PC-9 (cell line): ENCODE measurements around the gene TMIGD2. TPM values are rescaled to one million over a fixed set of nuclear protein-coding genes. Genes with fewer than 3 reads are reported as not detected.
"Not testable (repeated sequence)": the region's sequence is repeated elsewhere in the genome, so short reads cannot be mapped to it uniquely, and the experiment has no call there.

Source experiments
- Bru-seq: library from RNA; stranded (reverse); fragments of 400-500 nt; gene quantifications from one replicate; lab custom pipeline; 2021; lab: Mats Ljungman, UMichigan
- BruChase-seq, 2 experiments: library from RNA; stranded (reverse); fragments of 400-500 nt; gene quantifications; one replicate each; lab custom pipeline; 2021; lab: Mats Ljungman, UMichigan
- BruUV-seq: library from RNA; stranded (reverse); fragments of 400-500 nt; replicated peaks from 2 replicates; lab custom pipeline; 2021; lab: Mats Ljungman, UMichigan
- CTCF ChIA-PET: fragments of 300-600 bp; sonication (Branson Sonifier 250); formaldehyde crosslinking; loops from one replicate; lab custom pipeline; 2022; ENCODE audit warnings: antibody characterized with exemption; lab: Charles Lee
- POLR2A ChIA-PET: fragments of 300-600 bp; sonication (Branson Sonifier 250); formaldehyde crosslinking; loops from one replicate; lab custom pipeline; 2022; ENCODE audit warnings: antibody characterized with exemption; ENCODE audit not compliant: unreplicated experiment; lab: Charles Lee
- DNase-seq, 2 experiments: peaks; one replicate each; pipeline versions ENCODE4 v3.0.0 to v3.0.0-alpha.2; 2015 to 2022; ENCODE audit warnings: mixed read lengths in 1 of 2
- H2AFZ ChIP-seq: fragments of 200-600 bp; sonication (generic); 2 replicates; pipeline ENCODE4 v1.8.1; 2017; ENCODE audit warnings: antibody characterized with exemption
- H3F3A ChIP-seq: fragments of 200-600 bp; sonication (generic); 2 replicates; pipeline ENCODE4 v1.8.1; 2017; ENCODE audit warnings: antibody characterized with exemption, mild to moderate bottlenecking, low read depth; ENCODE audit not compliant: insufficient read depth
- H3K27ac ChIP-seq: fragments of 200-600 bp; sonication (generic); 2 replicates; pipeline ENCODE4 v1.6.1; 2016; ENCODE audit warnings: mixed run types
- H3K27me3 ChIP-seq: fragments of 200-600 bp; sonication (generic); 2 replicates; pipeline ENCODE4 v1.6.1; 2016; ENCODE audit warnings: low read depth, mixed run types; ENCODE audit not compliant: insufficient read depth
- H3K36me3 ChIP-seq: fragments of 200-600 bp; sonication (generic); 2 replicates; pipeline ENCODE4 v1.6.1; 2016; ENCODE audit warnings: low read depth, mixed run types
- H3K4me1 ChIP-seq: fragments of 200-600 bp; sonication (generic); replicated peaks from 2 replicates; pipeline ENCODE4 v1.6.1; 2016; ENCODE audit warnings: mixed run types; ENCODE audit not compliant: insufficient read depth
- H3K4me2 ChIP-seq: fragments of 200-600 bp; sonication (generic); 2 replicates; pipeline ENCODE4 v1.6.1; 2017; ENCODE audit warnings: mixed run types
- H3K4me3 ChIP-seq: fragments of 200-600 bp; sonication (generic); 2 replicates; pipeline ENCODE4 v1.6.1; 2016; ENCODE audit warnings: mixed run types
- H3K79me2 ChIP-seq: fragments of 200-600 bp; sonication (generic); 2 replicates; pipeline ENCODE4 v1.6.1; 2017; ENCODE audit warnings: low read depth, mixed run types
- H3K9me2 ChIP-seq: fragments of 200-600 bp; sonication (generic); 2 replicates; pipeline ENCODE4 v1.8.1; 2017; ENCODE audit warnings: mild to moderate bottlenecking; ENCODE audit not compliant: insufficient read depth
- H3K9me3 ChIP-seq: fragments of 200-600 bp; sonication (generic); 2 replicates; pipeline ENCODE4 v1.8.1; 2016; ENCODE audit warnings: low read depth; ENCODE audit not compliant: insufficient read depth
- H4K20me1 ChIP-seq: fragments of 200-600 bp; sonication (generic); 2 replicates; pipeline ENCODE4 v1.8.1; 2017; ENCODE audit not compliant: insufficient read depth
- CTCF ChIP-seq: fragments of 200-600 bp; sonication (generic); conservative IDR thresholded peaks from 2 replicates; pipeline ENCODE4 v1.6.1; 2017; ENCODE audit warnings: mixed run types, antibody characterized with exemption, mild to moderate bottlenecking, moderate library complexity
- EZH2 ChIP-seq: fragments of 200-600 bp; sonication (generic); IDR thresholded peaks from 2 replicates; pipeline ENCODE4 v1.8.0; 2017; ENCODE audit warnings: antibody characterized with exemption, low read depth
- intact Hi-C: fragments of 100-400 bp; cut with micrococcal nuclease; formaldehyde crosslinking; loops from one replicate; pipeline ENCODE4 v1.10.0; 2022; ENCODE audit not compliant: unreplicated experiment
- long read RNA-seq: library from polyadenylated mRNA; stranded (forward); transcript quantifications from one replicate; pipeline ENCODE4 v2.0.0, GENCODE V29; 2022
- total RNA-seq: library from RNA; stranded (reverse); gene quantifications from 2 replicates; pipeline ENCODE4 v1.2.3, GENCODE V29; 2021

Gene TMIGD2
- not detected in 2 replicates for total RNA-seq
- Bru-seq, nascent RNA = not detected
- not detected for BruChase-seq, experiment 1, labeled RNA remaining after a 2-hour chase
- percentile 11 among the genes with signal in this experiment for BruChase-seq, experiment 2, labeled RNA remaining after a 6-hour chase
- long read RNA-seq = 0 reads

- POLR2A ChIA-PET = no interaction called here
- no peak for TF ChIP-seq EZH2
- no peak for TF ChIP-seq CTCF
- Histone ChIP-seq H3K27me3 (no peaks in the 10 kb centered on the region), H3K4me3 (no peak within 1 kb of the TSS), H3K79me2 (no peaks in the 10 kb centered on the region), H4K20me1 (no peaks in the 10 kb centered on the region), H2AFZ (no peak within 1 kb of the TSS), H3F3A (no peaks in the 10 kb centered on the region; the same call in 1 of the 2 replicates), H3K36me3 (no peaks in the 10 kb centered on the region), H3K4me2 (peak within 1 kb of the TSS; percentile 2; the same call in 1 of the 2 replicates), H3K9me3 (no peaks in the 10 kb centered on the region), H3K9me2 (no peaks in the 10 kb centered on the region), H3K4me1 (no peaks in the 10 kb centered on the region), H3K27ac (no peak within 1 kb of the TSS)
- intact Hi-C loops = no loop called here
- no TSS peak for BruUV-seq
- DNase-seq = no peak
- CTCF ChIA-PET = no interaction called here
Observed at GRCh38 chr19:4302243-4302640, at the start of gene TMIGD2. TMIGD2 (minus strand) TSS chr19:4302389; CDS start chr19:4302385, 4 bp downstream.

- Histone ChIP-seq H3K27me3 (no peaks in the 10 kb centered on the region), H3K4me2 (no peak overlapping the region), H3K36me3 (no peaks in the 10 kb centered on the region), H3K9me2 (no peaks in the 10 kb centered on the region), H3K9me3 (no peaks in the 10 kb centered on the region), H3K4me3 (no peak overlapping the region), H3F3A (peaks cover 3% of the 10 kb centered on the region; the same call in 1 of the 2 replicates), H4K20me1 (no peaks in the 10 kb centered on the region), H3K79me2 (no peaks in the 10 kb centered on the region), H3K27ac (no peak overlapping the region), H2AFZ (no peak overlapping the region), H3K4me1 (no peaks in the 10 kb centered on the region)
- ChIA-PET POLR2A (no interaction called here), CTCF (no interaction called here)
- intact Hi-C loops = no loop called here
- no TSS peak for BruUV-seq
- TF ChIP-seq CTCF = no peak
- no peak for TF ChIP-seq EZH2
- DNase-seq = no peak
Observed at GRCh38 chr19:4350726-4351125, 48.5 kb upstream of the TMIGD2 start.

GRCh38 chr19:4350111-4350510 is 47.9 kb upstream of the TMIGD2 start:
- H4K20me1 ChIP-seq = no peaks in the 10 kb centered on the region
- H3K27ac ChIP-seq = no peak overlapping the region
- H3K9me2 ChIP-seq = no peaks in the 10 kb centered on the region
- intact Hi-C loops = no loop called here
- ChIA-PET CTCF (no interaction called here), POLR2A (no interaction called here)
- no peaks in the 10 kb centered on the region for H3K79me2 ChIP-seq
- TF ChIP-seq EZH2 = no peak
- TF ChIP-seq CTCF = no peak
- no peaks in the 10 kb centered on the region for H3K9me3 ChIP-seq
- no peaks in the 10 kb centered on the region for H3K27me3 ChIP-seq
- no peaks in the 10 kb centered on the region for H3K36me3 ChIP-seq
- H3K4me2 ChIP-seq = no peak overlapping the region
- H2AFZ ChIP-seq = no peak overlapping the region
- no peaks in the 10 kb centered on the region for H3K4me1 ChIP-seq
- H3K4me3 ChIP-seq = no peak overlapping the region
- no peak for DNase-seq
- peaks cover 3% of the 10 kb centered on the region; the same call in 1 of the 2 replicates for H3F3A ChIP-seq
- no TSS peak for BruUV-seq

- H3K79me2 ChIP-seq = not testable (repeated sequence)
Observed at GRCh38 chr19:4349225-4349624, 47.0 kb upstream of the TMIGD2 start.

More at GRCh38 chr19:4349225-4349624, 47.0 kb upstream of the TMIGD2 start:
- DNase-seq, H3K36me3 ChIP-seq, H3K27ac ChIP-seq, H3K4me2 ChIP-seq, H3K4me3 ChIP-seq, H3F3A ChIP-seq, intact Hi-C loops, H4K20me1 ChIP-seq, CTCF ChIA-PET, H3K9me2 ChIP-seq, BruUV-seq, H3K27me3 ChIP-seq, H2AFZ ChIP-seq, H3K4me1 ChIP-seq, H3K9me3 ChIP-seq, POLR2A ChIA-PET: not testable (repeated sequence)
